ENCODE measurements around the gene QRSL1. TPM values are rescaled to one million over a fixed set of nuclear protein-coding genes. Genes with fewer than 3 reads are reported as not detected.

The QRSL1 gene
- total and polyA plus RNA-seq, 7 donors: 8.3 to 15.6 (median 9.4) TPM

DNA sequence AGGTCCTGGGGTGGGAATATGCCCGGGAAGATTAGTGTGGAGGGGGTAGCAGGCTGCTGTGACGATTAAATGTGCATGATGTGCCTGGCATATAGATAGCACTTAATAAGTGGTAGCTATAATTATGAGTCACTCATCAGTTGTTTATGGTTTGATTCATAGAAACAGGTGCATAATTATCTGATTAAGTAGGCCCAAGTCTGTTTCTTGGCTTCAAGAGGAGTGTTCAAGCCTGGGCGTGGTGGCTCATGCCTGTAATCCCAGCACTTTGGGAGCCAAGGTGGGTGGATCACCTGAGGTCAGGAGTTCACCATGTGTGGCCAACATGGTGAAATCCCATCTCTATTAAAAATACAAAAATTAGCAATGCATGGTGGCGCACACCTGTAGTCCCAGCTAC is 74.9 kb downstream of the QRSL1 start:
- Histone ChIP-seq H3K36me3 (no peaks in the 10 kb centered on the region), H3K4me1 (no peaks in the 10 kb centered on the region), H3K9me3 (peaks cover 0 to 11% (median 0%) of the 10 kb centered on the region in 4 donors), H3K27me3 (no peaks in the 10 kb centered on the region), H3K4me3 (no peak overlapping the region), H3K27ac (no peak overlapping the region)
- intact Hi-C loops (cut with DNase I): no loop called here
- no peak for DNase-seq
- WGBS, 2 donors: 93 to 95% methylated on average over 4 of the region's 4 CpGs
- no peak for TF ChIP-seq EP300 (IDR thresholded peaks at IDR 0.05)
- TF ChIP-seq POLR2AphosphoS5 (IDR thresholded peaks at IDR 0.05): no peak
- TF ChIP-seq, protein P1, sequence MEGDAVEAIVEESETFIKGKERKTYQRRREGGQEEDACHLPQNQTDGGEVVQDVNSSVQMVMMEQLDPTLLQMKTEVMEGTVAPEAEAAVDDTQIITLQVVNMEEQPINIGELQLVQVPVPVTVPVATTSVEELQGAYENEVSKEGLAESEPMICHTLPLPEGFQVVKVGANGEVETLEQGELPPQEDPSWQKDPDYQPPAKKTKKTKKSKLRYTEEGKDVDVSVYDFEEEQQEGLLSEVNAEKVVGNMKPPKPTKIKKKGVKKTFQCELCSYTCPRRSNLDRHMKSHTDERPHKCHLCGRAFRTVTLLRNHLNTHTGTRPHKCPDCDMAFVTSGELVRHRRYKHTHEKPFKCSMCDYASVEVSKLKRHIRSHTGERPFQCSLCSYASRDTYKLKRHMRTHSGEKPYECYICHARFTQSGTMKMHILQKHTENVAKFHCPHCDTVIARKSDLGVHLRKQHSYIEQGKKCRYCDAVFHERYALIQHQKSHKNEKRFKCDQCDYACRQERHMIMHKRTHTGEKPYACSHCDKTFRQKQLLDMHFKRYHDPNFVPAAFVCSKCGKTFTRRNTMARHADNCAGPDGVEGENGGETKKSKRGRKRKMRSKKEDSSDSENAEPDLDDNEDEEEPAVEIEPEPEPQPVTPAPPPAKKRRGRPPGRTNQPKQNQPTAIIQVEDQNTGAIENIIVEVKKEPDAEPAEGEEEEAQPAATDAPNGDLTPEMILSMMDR (IDR thresholded peaks at IDR 0.05): no peak
- no peak for TF ChIP-seq POLR2A (IDR thresholded peaks at IDR 0.05)

DNA sequence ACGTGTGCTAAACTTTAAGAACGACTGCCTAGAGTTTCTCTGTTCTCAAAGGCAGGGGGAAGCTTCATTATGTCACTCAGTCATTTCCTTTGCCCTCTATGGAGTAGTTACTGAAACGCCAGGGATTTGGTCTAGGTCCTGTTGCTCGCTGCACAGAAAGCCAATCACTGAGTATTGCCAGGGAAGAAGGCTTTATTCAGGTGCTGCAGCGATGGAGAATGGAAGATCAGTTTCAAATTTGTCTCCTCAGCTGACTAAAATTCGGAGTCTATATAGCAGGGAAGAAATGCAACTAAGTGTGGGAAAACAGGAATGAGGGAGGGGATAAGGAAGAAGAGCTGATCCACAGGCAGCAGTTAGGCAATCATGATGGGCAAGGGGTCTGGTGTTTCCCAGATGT is 75.8 kb downstream of the QRSL1 start:
- TF ChIP-seq POLR2A (IDR thresholded peaks at IDR 0.05) (no peak), EP300 (IDR thresholded peaks at IDR 0.05) (no peak), POLR2AphosphoS5 (IDR thresholded peaks at IDR 0.05) (no peak)
- TF ChIP-seq, protein P1 (IDR thresholded peaks at IDR 0.05): no peak
- H3K27ac ChIP-seq: no peak overlapping the region
- intact Hi-C loops (cut with DNase I): no loop called here
- WGBS, 2 donors: 92 to 95% methylated on average over 6 of the region's 6 CpGs
- H3K4me3 ChIP-seq: no peak overlapping the region
- H3K9me3 ChIP-seq: peaks cover 0 to 11% (median 0%) of the 10 kb centered on the region in 4 donors
- H3K27me3 ChIP-seq: no peaks in the 10 kb centered on the region
- H3K36me3 ChIP-seq: no peaks in the 10 kb centered on the region
- no peaks in the 10 kb centered on the region for H3K4me1 ChIP-seq
- DNase-seq: no peak

DNA sequence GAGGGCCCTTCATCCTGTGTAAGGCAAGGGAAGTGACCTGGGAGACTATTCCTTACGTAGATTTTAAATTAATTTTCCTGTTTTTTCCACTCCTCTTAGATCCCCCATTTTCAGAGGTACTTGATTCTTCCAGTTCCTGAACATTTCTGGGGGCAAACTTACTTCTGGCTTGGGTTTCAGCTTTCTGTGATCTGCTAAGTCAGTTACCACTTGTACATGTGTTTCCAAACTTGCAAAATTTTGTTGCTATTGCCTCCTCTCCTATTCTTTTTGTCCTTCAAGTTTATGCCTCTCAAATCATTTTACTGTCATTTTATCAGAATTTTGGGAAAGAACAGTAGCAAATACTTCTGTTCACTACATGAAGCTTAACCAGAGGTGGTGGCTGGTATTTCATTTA is 81.2 kb downstream of the QRSL1 start:
- H3K4me1 ChIP-seq: no peaks in the 10 kb centered on the region
- no peaks in the 10 kb centered on the region for H3K9me3 ChIP-seq
- no peak overlapping the region for H3K4me3 ChIP-seq
- 64 to 88% methylated on average over 1 of the region's 1 CpG for WGBS, 2 donors
- no peak overlapping the region for H3K27ac ChIP-seq
- no peak for TF ChIP-seq POLR2AphosphoS5 (IDR thresholded peaks at IDR 0.05)
- no peak for TF ChIP-seq POLR2A (IDR thresholded peaks at IDR 0.05)
- TF ChIP-seq, protein P1 (IDR thresholded peaks at IDR 0.05): no peak
- TF ChIP-seq EP300 (IDR thresholded peaks at IDR 0.05): no peak
- H3K36me3 ChIP-seq: no peaks in the 10 kb centered on the region
- DNase-seq: no peak
- intact Hi-C loops (cut with DNase I): no loop called here
- no peaks in the 10 kb centered on the region for H3K27me3 ChIP-seq

DNA sequence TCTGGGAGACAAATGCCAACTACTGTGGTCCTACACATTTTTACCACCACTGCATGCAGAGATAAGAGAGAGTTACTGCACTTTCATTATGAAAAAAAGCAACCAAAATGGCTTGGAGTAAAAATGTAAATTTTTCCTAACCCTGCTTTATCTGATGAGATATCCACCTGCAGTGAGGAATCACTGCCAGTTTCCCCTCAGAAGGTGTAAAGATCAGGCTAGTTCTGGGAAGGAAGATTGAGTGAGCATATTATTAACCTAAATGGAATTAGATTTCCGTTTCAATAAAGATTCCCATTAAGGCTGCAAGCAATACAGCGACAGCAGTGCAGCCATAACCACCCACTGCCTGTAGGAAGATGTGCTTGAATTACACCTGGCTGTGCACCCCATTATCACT is 84.9 kb downstream of the QRSL1 start:
- TF ChIP-seq POLR2AphosphoS5 (IDR thresholded peaks at IDR 0.05) (no peak), POLR2A (IDR thresholded peaks at IDR 0.05) (no peak)
- TF ChIP-seq, protein P1 (IDR thresholded peaks at IDR 0.05): no peak
- no peaks in the 10 kb centered on the region for H3K27me3 ChIP-seq
- intact Hi-C loops (cut with DNase I): no loop called here
- 76 to 82% methylated on average over 2 of the region's 2 CpGs for WGBS, 2 donors
- no peak overlapping the region for H3K27ac ChIP-seq
- DNase-seq: no peak
- no peak overlapping the region for H3K4me3 ChIP-seq
- H3K9me3 ChIP-seq: no peaks in the 10 kb centered on the region
- no peaks in the 10 kb centered on the region for H3K36me3 ChIP-seq
- H3K4me1 ChIP-seq: no peaks in the 10 kb centered on the region

DNA sequence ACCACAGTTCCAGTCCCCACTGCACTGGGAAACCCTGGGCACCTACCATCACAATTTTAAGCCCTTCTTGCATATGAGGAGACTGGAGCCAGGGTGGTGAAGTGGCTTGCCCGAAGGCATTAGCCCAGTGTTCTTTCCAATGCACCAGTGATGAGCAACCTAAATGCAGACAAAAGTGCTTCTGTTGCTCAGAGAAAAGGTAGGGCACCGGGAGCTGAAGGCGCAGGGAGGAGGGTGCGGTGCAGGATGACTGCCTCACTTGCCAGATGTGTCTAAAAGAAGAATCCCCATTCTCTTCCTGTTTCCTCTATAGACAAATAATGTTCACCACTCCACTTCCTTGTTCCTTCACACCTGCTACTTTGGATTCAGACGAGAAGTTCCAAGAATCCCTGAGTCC is 86.5 kb downstream of the QRSL1 start:
- 32 to 48% methylated on average over 5 of the region's 5 CpGs for WGBS, 2 donors
- intact Hi-C loops (cut with DNase I): no loop called here
- H3K4me1 ChIP-seq: no peaks in the 10 kb centered on the region
- DNase-seq: no peak
- no peak overlapping the region for H3K4me3 ChIP-seq
- no peak overlapping the region for H3K27ac ChIP-seq
- H3K9me3 ChIP-seq: no peaks in the 10 kb centered on the region
- no peaks in the 10 kb centered on the region for H3K36me3 ChIP-seq
- TF ChIP-seq POLR2AphosphoS5 (IDR thresholded peaks at IDR 0.05) (no peak), POLR2A (IDR thresholded peaks at IDR 0.05) (no peak), EP300 (IDR thresholded peaks at IDR 0.05) (no peak)
- TF ChIP-seq, protein P1 (IDR thresholded peaks at IDR 0.05): no peak
- H3K27me3 ChIP-seq: no peaks in the 10 kb centered on the region
